HG03342 (cell line): ENCODE results near the gene TESK1.
"Not testable (repeated sequence)": the region's sequence is repeated elsewhere in the genome, so short reads cannot be mapped to it uniquely, and the experiment has no call there.

Experiments
- ATAC-seq: cut with Tn5 transposase; IDR thresholded peaks from one replicate; pipeline ENCODE4 v1.9.1; 2021; ENCODE audit warnings: mild to moderate bottlenecking, moderate library complexity; ENCODE audit not compliant: unreplicated experiment

The TESK1 gene

DNA sequence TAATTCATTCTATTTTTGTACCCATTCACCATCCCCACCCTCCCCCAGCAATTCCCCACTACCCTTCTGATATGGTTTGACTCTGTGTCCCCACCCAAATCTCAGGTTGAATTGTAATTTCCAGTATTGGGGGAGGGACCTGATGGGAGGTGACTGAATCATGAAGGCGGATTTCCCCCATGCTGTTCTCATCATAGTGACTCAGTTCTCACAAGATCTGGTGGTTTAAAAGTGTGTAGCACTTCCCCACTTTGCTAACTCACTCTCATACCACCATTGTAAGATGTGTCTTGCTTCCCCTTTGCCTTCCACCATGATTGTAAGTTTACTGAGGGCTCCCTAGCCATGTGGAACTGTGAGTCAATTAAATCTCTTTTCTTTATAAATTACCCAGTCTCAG lies 25.9 kb upstream of the TESK1 start:
- no peak for ATAC-seq

DNA sequence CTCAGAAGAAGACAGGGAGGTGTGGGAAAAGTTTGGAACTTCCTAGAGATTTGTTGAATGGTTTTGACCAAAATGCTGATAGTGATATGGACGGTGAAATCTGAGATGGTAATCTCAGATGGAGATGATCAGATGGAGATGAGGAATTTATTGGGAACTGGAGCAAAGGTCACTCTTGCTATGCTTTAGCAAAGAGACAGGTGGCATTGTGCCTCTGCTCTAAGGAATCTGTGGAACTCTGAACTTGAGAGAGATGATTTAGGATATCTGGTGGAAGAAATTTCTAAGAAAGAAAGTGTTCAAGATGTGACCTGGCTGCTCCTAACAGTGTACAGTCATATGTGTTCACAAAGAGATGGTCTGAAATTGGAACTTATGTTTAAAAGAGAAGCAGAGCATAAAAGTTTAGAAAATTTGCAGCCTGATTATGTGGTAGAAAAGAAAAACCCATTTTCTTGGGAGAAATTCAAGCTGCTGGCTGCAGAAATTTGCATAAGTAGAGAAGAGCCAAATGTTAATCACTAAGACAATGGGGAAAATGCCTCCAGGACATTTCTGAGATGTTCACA lies 25.3 kb upstream of the TESK1 start:
- not testable (repeated sequence) for ATAC-seq

DNA sequence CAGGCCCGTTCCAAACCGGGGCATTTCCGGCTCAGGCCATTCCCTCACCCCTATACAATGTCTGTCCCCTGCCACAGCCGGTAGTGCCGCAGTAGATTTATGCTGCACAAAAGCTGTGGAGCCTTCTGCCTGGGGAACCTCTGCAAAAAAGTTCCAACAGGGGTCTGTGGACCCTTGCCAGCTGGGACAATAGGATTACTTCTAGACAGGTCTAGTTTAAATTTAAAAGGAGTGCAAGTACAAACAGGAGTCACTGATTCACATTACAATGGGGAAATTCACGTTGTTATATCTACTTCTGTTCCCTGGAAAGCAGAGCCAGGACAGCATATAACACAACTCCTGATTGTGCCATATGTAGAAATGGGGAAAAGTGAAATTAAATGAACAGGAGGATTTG lies 21.5 kb upstream of the TESK1 start:
- not testable (repeated sequence) for ATAC-seq

DNA sequence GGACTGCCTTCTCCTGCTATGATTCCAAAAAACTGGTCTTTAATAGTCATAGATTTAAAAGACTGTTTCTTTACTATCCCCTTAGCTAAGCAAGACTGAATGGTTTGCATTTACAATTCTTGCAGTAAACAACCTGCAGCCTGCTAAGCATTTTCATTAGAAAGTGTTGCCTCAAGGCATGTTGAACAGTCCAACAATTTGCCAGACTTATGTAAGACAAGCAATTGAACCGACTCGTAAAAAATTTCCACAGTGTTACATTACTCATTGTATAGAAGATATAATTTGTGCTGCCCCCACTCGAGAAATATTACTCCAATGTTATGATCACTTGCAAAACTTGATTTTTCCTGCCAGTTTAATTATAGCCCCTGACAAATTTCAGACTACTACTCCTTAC lies 20.4 kb upstream of the TESK1 start:
- ATAC-seq: not testable (repeated sequence)

DNA sequence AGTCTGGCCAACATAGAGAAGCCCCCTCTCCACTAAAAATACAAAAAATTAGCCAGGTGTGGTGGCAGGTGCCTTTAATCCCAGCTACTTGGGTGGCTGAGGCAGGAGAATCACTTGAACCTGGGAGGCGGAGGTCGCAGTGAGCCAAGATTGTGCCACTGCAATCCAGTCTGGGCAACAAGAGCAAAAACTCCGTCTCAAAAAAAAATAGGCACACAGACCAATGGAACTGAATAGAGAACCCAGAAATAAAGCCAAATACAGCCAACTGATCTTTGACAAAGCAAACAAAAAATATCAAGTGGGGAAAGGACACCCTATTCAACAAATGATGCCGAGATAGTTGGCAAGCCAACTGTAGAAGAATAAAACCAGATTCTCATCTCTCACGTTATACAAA lies 16.6 kb upstream of the TESK1 start:
- ATAC-seq: not testable (repeated sequence)

DNA sequence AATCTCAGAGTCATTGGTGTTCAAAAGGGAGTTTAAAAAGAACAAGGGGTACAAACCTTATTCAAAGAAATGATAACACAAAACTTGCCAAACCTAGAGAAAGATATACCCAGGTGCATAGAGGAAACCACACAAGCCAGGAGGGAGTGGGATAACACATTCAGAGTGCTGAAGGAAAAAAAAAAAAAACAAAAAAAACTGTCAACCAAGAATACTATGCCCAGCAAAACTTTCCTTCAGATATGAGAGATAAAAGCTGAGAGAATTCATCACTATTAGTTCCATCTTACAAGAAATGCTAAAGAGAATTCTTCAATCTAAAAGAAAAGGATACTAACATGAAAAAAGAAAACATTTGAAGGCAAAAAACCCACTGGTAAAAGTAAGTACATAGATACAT lies 11.5 kb upstream of the TESK1 start:
- ATAC-seq: no peak

DNA sequence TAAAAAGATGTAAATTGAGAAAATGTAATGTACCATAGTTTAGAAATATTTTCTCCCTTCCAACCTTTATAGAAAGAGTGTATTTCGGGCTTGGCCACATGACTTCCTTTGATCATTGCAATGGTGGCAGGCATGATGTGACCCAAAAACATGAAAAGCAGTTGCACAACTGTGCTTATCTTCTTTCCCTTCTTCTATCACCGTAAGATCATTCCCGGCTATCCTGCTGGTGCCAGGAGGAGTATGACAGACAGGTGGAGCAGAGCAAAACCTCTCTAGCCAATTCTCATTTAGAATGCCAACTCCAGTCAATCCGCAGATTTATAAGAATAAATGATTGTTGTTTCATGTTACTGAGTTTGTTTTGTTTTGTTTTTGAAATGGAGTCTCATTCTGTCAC lies 10.6 kb upstream of the TESK1 start:
- ATAC-seq: no peak

DNA sequence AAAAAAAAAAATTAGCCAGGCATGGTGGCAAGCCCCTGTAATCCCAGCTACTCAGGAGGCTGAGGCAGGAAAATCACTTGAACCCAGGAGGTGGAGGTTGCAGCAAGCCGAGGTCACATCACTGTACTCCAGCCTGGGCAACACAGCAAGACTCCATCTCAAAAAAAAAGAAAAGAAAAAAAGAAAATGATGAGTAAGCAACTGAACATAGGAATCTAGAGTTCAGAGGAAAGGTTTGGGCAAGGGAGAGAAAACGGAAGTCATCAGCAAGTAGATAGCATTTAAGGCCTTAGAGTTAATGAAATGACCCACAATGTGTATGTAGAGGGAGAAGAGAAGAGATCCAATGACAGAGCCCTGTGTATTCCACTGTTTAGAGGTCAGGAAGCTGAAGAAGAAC lies 8.2 kb upstream of the TESK1 start:
- not testable (repeated sequence) for ATAC-seq

DNA sequence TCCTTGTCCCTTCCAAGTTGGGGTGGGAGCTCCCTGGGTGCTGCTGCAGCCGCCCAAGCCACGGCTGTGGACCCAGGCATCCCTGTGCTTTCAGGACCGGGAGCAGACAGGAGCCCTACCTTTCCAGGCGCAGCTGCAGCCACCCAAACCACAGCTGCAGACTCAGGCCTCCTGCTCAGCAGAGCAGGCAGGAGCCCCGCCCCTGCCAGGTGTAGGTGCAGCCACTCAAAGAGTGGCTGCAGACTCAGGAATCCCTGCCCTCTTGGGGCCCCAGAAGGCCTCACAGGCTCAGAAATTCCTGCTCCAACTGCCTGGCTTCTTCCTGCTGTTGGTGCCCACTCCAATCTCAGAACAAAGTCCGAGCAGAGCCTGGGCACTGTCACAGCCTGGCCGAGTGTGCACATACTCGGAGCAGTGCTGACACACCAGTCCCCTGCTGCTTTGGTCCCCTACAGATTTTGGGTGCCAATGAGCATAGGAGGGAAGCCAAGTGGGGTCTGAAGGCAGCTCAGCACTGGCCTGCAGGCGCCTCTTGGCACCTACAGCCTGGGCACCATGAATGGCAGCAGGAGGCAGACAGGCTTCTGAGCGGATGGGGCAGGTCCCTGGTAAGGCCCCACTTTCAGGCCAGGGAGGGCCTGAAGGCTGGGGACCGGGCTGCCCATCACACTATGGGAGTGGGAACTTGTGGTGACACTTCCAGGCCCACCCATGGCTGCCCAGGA lies 6.0 kb upstream of the TESK1 start:
- ATAC-seq: no peak

DNA sequence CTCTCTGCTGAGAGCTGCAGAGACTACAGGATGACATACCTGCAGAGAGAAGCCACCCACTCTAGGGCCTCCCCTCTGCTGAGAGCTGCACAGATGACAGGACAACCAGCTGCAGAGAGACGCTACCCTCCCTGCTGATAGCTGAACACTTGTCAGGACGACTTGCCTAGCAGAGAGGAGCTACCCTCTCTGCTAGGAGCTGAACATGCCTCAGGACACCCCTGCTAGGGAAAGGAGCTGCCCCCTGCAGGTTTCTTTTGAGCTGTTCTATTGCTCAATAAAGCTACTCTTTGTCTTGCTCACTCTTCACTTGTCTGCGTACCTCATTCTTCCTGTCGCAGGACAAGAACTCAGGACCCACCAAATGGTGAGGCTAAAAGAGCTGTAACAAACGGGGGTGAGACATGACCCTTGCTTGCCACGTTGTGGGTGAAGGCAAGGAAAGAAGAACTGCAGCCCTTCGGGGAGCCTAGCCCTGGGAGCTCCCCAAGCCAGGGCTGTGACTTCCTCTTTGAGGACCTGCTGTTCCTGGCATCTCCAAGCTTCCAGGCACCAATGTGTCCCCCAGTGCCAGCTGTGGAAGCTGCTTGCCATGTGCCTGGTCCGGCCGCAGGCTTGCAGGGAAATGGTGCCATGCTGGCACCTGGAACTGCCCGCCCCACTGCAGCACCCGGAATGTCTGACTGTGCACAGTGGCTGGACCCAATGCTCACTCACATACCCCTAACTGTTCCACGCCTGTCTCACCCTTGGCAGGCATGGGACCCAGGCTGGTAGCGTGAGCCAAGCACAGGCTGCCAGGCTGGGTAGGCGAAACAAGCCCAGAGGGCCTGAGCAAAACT lies 5.1 kb upstream of the TESK1 start:
- ATAC-seq: no peak

DNA sequence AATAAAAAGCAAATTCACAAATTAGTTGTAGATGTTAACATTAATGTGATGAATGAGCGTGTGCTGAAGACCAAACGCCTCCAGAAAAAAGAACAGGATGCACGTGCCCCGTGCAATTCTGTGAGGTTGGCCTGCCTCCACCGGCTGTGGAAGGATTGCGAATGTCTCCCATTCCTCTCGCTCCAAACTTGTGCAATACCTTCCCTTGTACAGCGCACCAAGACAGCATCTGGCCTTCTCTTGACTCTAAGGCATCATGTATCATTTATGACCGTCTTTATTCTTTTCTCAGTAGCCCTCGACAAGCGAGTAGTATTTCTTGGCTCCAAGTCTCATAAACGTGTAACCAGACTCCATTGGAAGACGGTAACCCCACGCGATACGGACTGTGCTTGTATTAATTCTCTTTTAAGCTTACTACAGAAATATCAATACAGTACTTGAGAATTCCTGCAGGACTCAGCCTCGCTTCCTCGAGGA lies 1.5 kb upstream of the TESK1 start:
- no peak for ATAC-seq

DNA sequence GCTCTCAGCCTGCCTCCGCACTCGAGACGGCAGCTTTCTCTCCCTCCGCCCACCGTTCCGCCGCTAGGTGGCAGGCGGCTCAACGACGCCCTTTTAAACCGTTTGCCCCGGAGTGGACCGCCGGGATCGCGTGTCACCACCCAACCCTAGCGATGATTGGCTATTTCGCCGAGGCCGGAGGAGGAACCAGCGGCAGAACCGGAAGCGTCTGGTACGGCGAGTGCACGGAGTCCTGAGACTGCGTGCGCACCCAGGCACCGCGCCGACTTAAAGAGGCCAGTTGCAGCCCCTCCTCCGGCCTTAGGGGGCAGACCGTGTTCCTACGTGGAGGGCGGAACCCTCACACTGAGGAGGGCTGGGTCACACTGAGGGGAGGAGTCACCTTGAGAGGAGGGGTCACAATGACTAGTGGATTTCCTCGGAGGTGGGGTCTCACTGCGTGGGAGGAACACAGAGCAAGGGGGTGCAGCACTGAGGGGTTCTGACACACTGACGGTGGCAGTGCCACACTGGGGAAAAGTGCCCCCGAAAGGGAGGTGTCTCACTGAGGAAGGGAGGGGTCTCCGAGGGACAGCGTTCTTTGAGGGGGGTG lies 980 bp upstream of the TESK1 start:
- ATAC-seq: peak; percentile 79

DNA sequence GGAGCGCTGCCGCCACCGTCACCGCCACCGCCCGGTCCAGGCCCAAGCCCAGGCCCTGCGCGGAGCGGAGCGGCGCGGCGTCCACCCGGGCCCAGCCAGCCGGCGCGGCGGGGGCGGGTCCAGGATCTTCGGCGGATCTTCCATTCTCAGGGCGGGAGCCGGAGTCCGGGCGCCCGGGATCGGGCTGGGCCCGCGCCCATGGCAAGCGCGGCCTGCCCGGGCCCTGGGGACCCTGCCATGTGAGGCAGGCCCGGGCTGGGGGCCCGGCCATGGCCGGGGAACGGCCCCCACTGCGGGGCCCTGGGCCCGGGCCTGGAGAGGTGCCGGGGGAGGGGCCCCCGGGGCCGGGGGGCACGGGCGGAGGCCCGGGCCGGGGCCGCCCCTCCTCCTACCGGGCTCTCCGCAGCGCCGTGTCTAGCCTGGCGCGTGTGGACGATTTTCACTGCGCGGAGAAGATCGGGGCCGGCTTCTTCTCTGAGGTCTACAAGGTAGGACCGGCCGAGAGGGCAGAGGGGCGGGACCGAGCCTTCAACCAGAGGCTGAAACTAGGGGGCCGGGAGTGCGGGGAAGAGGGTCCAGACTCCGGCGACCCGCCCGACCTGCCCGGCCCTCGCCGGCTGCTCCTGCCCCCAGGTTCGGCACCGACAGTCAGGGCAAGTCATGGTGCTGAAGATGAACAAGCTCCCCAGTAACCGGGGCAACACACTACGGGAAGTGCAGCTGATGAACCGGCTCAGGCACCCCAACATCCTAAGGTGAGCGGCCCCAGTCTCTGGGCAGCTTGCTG lies 482 bp downstream of the TESK1 start:
- peak; percentile 6 for ATAC-seq

DNA sequence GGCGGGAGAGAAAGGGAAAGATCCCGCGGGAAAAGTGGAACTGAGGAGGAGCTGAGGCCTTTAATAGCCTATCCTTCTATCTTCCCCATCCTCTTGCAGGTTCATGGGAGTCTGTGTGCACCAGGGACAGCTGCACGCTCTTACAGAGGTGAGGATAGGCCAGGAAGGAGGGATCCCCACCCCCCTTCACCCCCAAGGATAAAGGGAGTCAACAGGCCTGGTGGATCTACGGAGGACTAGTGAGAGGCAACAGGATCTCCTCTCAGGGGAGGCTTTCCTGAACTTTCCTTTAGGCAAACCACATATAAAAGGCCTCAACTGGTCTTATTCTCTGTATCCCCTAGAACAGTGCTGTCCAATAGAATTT lies 1.1 kb downstream of the TESK1 start:
- no peak for ATAC-seq

DNA sequence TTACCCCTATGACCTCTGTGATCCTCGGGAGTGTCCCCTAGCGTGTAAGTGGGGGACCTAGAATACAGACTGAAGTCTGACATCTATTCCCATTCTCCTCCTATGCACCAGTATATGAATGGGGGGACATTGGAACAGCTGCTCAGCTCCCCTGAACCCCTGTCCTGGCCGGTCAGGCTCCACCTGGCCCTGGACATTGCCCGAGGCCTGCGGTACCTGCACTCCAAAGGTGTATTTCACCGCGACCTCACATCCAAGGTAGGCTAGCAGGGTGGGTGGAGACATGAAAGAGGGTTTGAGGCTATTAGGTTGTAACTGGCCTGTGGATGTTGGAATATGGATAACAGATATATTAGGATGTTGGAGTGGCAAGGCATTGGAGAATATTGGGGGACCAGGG lies 1.7 kb downstream of the TESK1 start:
- ATAC-seq: no peak

DNA sequence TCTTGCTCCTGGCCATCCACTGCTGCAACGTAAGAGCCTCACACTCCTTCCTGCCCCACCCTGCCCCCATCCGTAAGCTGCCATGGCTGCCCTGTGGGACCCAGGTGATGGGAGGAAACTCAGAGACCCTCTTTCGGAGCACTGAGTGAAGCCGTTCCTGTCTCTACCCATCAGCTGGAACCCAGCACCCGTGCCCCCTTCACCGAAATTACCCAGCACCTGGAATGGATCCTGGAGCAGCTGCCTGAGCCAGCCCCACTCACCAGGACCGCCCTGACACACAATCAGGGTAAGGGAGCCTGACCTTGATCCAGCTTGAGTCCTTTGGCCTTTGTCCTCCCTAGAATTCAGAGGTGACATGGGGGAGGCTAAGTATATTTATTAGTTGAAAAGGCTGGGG lies 3.2 kb downstream of the TESK1 start:
- no peak for ATAC-seq

DNA sequence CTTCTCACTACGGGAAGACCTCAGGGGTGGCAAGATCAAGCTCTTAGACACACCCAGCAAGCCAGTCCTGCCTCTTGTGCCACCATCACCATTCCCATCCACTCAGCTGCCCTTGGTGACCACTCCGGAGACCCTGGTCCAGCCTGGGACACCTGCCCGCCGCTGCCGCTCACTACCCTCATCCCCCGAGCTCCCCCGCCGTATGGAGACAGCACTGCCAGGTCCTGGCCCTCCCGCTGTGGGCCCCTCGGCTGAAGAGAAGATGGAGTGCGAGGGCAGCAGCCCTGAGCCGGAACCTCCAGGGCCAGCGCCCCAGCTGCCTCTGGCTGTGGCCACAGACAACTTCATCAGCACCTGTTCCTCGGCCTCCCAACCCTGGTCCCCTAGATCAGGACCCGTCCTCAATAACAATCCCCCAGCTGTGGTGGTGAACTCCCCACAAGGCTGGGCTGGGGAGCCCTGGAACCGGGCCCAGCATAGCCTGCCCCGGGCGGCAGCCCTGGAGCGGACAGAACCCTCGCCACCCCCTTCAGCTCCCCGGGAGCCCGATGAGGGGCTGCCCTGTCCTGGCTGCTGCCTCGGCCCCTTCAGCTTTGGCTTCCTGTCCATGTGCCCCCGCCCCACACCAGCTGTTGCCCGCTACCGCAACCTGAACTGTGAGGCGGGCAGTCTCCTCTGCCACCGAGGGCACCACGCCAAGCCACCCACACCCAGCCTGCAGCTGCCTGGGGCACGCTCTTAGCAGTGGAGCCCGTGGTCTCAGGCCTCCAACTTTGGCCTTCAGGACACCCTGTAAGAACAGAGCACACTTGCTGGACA lies 4.1 kb downstream of the TESK1 start:
- no peak for ATAC-seq

DNA sequence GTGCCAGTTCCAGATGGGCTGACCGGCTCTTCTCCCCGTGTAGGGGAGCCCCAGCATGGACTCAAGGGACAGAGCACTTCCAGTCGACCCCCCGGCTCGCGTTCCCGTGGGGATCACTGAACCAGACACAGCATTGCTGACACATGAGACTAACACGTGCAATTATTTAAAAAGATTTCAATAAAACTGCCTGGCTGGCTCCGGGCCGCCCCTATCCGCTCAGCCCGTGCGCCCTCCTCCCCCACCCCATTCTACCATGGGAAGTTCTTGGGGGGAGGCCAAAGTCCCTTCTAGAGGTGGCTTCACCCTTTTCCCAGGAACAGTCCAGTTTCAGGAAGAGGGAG lies 4.7 kb downstream of the TESK1 start:
- no peak for ATAC-seq

DNA sequence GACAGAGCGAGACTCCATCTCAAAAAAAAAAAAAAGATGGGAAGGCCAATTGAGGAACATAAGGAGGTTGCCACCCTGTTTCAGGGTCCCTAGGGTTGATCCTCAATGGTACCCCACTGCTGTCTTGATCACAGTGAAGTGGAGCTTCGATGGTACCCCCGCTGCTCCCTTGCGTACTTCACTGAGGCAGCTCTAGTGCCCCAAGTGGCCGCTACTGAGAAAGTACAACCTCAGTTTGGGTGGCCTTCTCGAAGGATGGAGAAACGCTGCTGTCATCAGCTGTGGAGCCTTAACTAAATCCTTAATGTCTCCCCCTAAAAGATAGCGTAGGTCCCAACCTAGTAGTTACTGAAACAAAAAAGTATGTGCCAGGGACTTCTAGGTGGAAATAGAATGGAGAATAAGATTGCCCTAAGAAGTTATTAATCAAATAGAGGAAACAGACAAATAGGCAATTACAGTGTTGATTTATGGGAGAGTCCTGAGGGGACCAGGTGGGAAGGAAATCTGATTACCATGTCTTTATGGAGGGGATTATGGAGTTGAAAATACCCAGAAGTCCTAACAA lies 6.3 kb downstream of the TESK1 start:
- peak; percentile 62 for ATAC-seq

DNA sequence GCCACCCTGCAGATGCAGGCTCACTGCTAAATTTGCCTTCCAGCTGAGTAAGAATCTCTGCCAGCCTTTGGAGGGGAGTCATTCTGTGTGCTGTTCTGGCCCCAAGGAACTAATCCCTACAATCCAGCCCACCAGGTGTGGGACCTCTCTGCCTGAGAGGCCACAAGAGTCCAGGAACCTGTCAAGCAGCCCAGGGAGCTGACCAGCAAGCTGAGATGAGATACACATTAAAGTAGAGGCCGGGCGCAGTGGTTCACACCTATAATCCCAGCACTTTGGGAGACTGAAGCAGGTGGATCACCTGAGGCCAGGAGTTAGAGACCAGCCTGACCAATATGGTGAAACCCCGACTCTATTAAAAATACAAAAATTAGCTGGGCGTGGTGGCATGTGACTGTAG lies 7.0 kb downstream of the TESK1 start:
- ATAC-seq: not testable (repeated sequence)
